Ovary (tissue), 9 donors: ENCODE results near the gene TMEM269. TPM values are rescaled to one million over a fixed set of nuclear protein-coding genes. Genes with fewer than 3 reads are reported as not detected.

Source experiments
- DNase-seq, 5 donors: peaks; one replicate each; pipeline ENCODE4 v3.0.0-alpha.2; 2019 to 2020
- H3K27ac ChIP-seq, 2 donors: fragments of 200-600 bp; one replicate each; pipeline versions ENCODE4 v1.5.1 to v1.8.0; 2019 to 2022
- H3K27me3 ChIP-seq: fragments of 200-600 bp; one replicate; pipeline ENCODE4 v1.8.0; 2022
- H3K36me3 ChIP-seq: fragments of 200-600 bp; sonication (generic); one replicate; pipeline ENCODE4 v1.5.1; 2019
- H3K4me1 ChIP-seq: one replicate; pipeline ENCODE4 v1.8.1; 2013; ENCODE audit warnings: mild to moderate bottlenecking, moderate library complexity; ENCODE audit not compliant: insufficient read depth
- H3K4me3 ChIP-seq: fragments of 200-600 bp; sonication (generic); one replicate; pipeline ENCODE4 v1.5.1; 2017
- H3K9me3 ChIP-seq, 2 donors: fragments of 200-600 bp in 1 of 2; sonication (generic) in 1 of 2; one replicate each; pipeline versions ENCODE4 v1.5.1 to v1.8.1; 2013 to 2019; ENCODE audit warnings: mild to moderate bottlenecking in 1 of 2, moderate library complexity in 1 of 2
- CTCF ChIP-seq, 3 donors: fragments of 450-650 bp in 2 of 3; fragments of 200-600 bp in 1 of 3; IDR thresholded peaks; one replicate each; pipeline versions ENCODE4 v1.5.1 to v1.8.0; 2016 to 2022; ENCODE audit warnings: antibody characterized with exemption in 3 of 3, mild to moderate bottlenecking in 1 of 3
- EP300 ChIP-seq: sonication (generic); formaldehyde crosslinking; IDR thresholded peaks from one replicate; pipeline ENCODE4 v1.6.1; 2017; ENCODE audit warnings: antibody characterized with exemption
- POLR2A ChIP-seq: fragments of 450-650 bp; IDR thresholded peaks from one replicate; pipeline ENCODE4 v1.6.1; 2017; ENCODE audit warnings: antibody characterized with exemption, mild to moderate bottlenecking, moderate library complexity
- WGBS, 3 donors: extraction: QIAGEN DNeasy Blood & Tissue Kit in 1 of 3; methylation state at CpG; one replicate each; pipeline versions ENCODE4 v1.1.5 to v1.1.7; 2013 to 2017; 5-methylcytosine and 5-hydroxymethylcytosine counted together
- intact Hi-C, 4 donors: fragments of 100-400 bp; cut with DNase I; formaldehyde crosslinking; loops; one replicate each; pipeline versions ENCODE4 v1.11.0 to v1.15.1; 2022 to 2023
- polyA plus RNA-seq, 2 donors: library from polyadenylated mRNA; stranded (reverse); fragments of 200-250 nt in 1 of 2; fragments of 350-450 nt in 1 of 2; fragmentation: Illumina TruSeq in 1 of 2; extraction: RNeasy Lipid Tissue Mini Kit (QIAGEN cat#74804) in 1 of 2; gene quantifications; one replicate each; pipeline ENCODE4 v1.2.3, GENCODE V29; 2013 to 2014
- total RNA-seq, 7 donors: library from RNA; depleted of rRNA in 2 of 7; stranded (reverse); fragments of >200 nt in 2 of 7; fragmentation: NEBNext Ultra II Directional in 3 of 7; extraction: Animal tissue kit (Norgen Biotek cat#: 25700) in 3 of 7; gene quantifications; one replicate each; pipeline versions ENCODE4 v1.1.0 to v1.2.4, GENCODE V29; 2016 to 2023
- donor health status: DM: no; HTN: no; CAD: no; lungs with moderate emphysema.
- donor health status: DM: no; HTN: no; CAD: no.
- donor health status: Bipolar disorder and iron deficiency.
- donor health status: DM: yes; HTN: yes; CAD: no.
- donor health status: DM: no; HTN: no; CAD: no.
- donor health status: DM: yes; HTN: yes; CAD: no.

Gene TMEM269
- total and polyA plus RNA-seq, 9 donors = 0.07 to 0.62 (median 0.31) TPM; not detected in 3

- intact Hi-C loops = no loop called here
These were observed 9.0 kb downstream of the TMEM269 start for GRCh38 chr1:42793824-42794223.

GRCh38 chr1:42797414-42797813, 12.6 kb downstream of the TMEM269 start:
- TF ChIP-seq EP300 (no peak), POLR2A (no peak), CTCF (IDR thresholded peaks at IDR 0.05) (no peak)
- no peaks in the 10 kb centered on the region for H3K9me3 ChIP-seq
- H3K4me1 ChIP-seq = no peaks in the 10 kb centered on the region
- H3K27ac ChIP-seq = no peak overlapping the region
- 65 to 78% (median 65%) methylated on average over 3 of the region's 3 CpGs for WGBS, 3 donors
- H3K27me3 ChIP-seq = no peaks in the 10 kb centered on the region
- H3K36me3 ChIP-seq = no peaks in the 10 kb centered on the region
- no peak for DNase-seq
- intact Hi-C loops = no loop called here
- no peak overlapping the region for H3K4me3 ChIP-seq

More at GRCh38 chr1:42793824-42794223, 9.0 kb downstream of the TMEM269 start:
- TF ChIP-seq POLR2A (no peak), CTCF (IDR thresholded peaks at IDR 0.05) (no peak), EP300 (no peak)
- H3K36me3 ChIP-seq = no peaks in the 10 kb centered on the region
- peak in 1 of 5 donors; percentile 21 for DNase-seq
- 92 to 97% (median 94%) methylated on average over 2 of the region's 2 CpGs for WGBS, 3 donors
- no peaks in the 10 kb centered on the region for H3K27me3 ChIP-seq
- H3K27ac ChIP-seq = no peak overlapping the region
- H3K4me1 ChIP-seq = no peaks in the 10 kb centered on the region
- H3K9me3 ChIP-seq = no peaks in the 10 kb centered on the region
- no peak overlapping the region for H3K4me3 ChIP-seq

GRCh38 chr1:42797979-42798378, 13.2 kb downstream of the TMEM269 start:
- intact Hi-C loops = no loop called here

GRCh38 chr1:42801832-42802473, 17.2 kb downstream of the TMEM269 start:
- no peaks in the 10 kb centered on the region for H3K36me3 ChIP-seq
- 89 to 90% (median 89%) methylated on average over 8 of the region's 8 CpGs for WGBS, 3 donors
- no peak overlapping the region for H3K27ac ChIP-seq
- no peaks in the 10 kb centered on the region for H3K9me3 ChIP-seq
- intact Hi-C loops = no loop called here
- H3K4me3 ChIP-seq = no peak overlapping the region
- no peak for DNase-seq
- H3K4me1 ChIP-seq = no peaks in the 10 kb centered on the region
- H3K27me3 ChIP-seq = no peaks in the 10 kb centered on the region
- TF ChIP-seq CTCF (IDR thresholded peaks at IDR 0.05) = no peak
- TF ChIP-seq EP300 = no peak
- TF ChIP-seq POLR2A = no peak

More at GRCh38 chr1:42797979-42798378, 13.2 kb downstream of the TMEM269 start:
- H3K4me1 ChIP-seq = no peaks in the 10 kb centered on the region
- H3K36me3 ChIP-seq = no peaks in the 10 kb centered on the region
- no peaks in the 10 kb centered on the region for H3K9me3 ChIP-seq
- no peaks in the 10 kb centered on the region for H3K27me3 ChIP-seq
- H3K4me3 ChIP-seq = no peak overlapping the region
- WGBS, 3 donors = 86 to 94% (median 88%) methylated on average over 5 of the region's 5 CpGs
- H3K27ac ChIP-seq = no peak overlapping the region
- TF ChIP-seq CTCF (IDR thresholded peaks at IDR 0.05) (no peak), POLR2A (no peak), EP300 (no peak)
- DNase-seq = no peak
